Gastroesophageal sphincter (tissue), 3 donors: ENCODE measurements around the gene MVD.

ENCODE experiments used
- EP300 ChIP-seq: sonication (generic); formaldehyde crosslinking; IDR thresholded peaks from one replicate; pipeline ENCODE4 v1.6.1; 2017; ENCODE audit warnings: antibody characterized with exemption, mild to moderate bottlenecking
- POLR2A ChIP-seq, 2 donors: fragments of 450-650 bp; IDR thresholded peaks; one replicate each; pipeline ENCODE4 v1.6.1; 2017; ENCODE audit warnings: antibody characterized with exemption in 2 of 2, mild to moderate bottlenecking in 2 of 2, moderate library complexity in 1 of 2
- TF ChIP-seq, protein P1 (sequence below), 4 experiments: fragments of 200-600 bp in 2 of 4; fragments of 450-650 bp in 2 of 4; sonication (generic) in 1 of 4; IDR thresholded peaks; one replicate each; pipeline ENCODE4 v1.5.1; 2017 to 2019; ENCODE audit warnings: antibody characterized with exemption in 4 of 4, mild to moderate bottlenecking in 2 of 4, moderate library complexity in 2 of 4

- TF ChIP-seq, protein P1, sequence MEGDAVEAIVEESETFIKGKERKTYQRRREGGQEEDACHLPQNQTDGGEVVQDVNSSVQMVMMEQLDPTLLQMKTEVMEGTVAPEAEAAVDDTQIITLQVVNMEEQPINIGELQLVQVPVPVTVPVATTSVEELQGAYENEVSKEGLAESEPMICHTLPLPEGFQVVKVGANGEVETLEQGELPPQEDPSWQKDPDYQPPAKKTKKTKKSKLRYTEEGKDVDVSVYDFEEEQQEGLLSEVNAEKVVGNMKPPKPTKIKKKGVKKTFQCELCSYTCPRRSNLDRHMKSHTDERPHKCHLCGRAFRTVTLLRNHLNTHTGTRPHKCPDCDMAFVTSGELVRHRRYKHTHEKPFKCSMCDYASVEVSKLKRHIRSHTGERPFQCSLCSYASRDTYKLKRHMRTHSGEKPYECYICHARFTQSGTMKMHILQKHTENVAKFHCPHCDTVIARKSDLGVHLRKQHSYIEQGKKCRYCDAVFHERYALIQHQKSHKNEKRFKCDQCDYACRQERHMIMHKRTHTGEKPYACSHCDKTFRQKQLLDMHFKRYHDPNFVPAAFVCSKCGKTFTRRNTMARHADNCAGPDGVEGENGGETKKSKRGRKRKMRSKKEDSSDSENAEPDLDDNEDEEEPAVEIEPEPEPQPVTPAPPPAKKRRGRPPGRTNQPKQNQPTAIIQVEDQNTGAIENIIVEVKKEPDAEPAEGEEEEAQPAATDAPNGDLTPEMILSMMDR (IDR thresholded peaks at IDR 0.05), result no peak
- no peak for TF ChIP-seq EP300
- TF ChIP-seq POLR2A (IDR thresholded peaks at IDR 0.05), result no peak
These were observed 8.4 kb downstream of the MVD start for GRCh38 chr16:88654363-88655052.
